Measurements from ENCODE around the gene MAMLD1.

Gene MAMLD1

GRCh38 chrX:150495496-150495895, 132.4 kb downstream of the MAMLD1 start:
- H3K4me1 ChIP-seq (ENCODE audit: control insufficient read depth, insufficient read depth, low read length, unreplicated experiment) = no peaks in the 10 kb centered on the region
- H3K79me2 ChIP-seq (ENCODE audit: control insufficient read depth, insufficient read depth, low read length, unreplicated experiment) = no peaks in the 10 kb centered on the region
- no peak overlapping the region for H3K4me3 ChIP-seq (ENCODE audit: low read depth, low read length)
- no peak overlapping the region for H3K27ac ChIP-seq (ENCODE audit: low read depth, low read length)
- no peaks in the 10 kb centered on the region for H3K36me3 ChIP-seq (ENCODE audit: insufficient read depth, low read length)
- H3K27me3 ChIP-seq (ENCODE audit: insufficient read depth, low read length) = no peaks in the 10 kb centered on the region
- H2AFZ ChIP-seq (ENCODE audit: low read length, unreplicated experiment) = no peak overlapping the region

DNA sequence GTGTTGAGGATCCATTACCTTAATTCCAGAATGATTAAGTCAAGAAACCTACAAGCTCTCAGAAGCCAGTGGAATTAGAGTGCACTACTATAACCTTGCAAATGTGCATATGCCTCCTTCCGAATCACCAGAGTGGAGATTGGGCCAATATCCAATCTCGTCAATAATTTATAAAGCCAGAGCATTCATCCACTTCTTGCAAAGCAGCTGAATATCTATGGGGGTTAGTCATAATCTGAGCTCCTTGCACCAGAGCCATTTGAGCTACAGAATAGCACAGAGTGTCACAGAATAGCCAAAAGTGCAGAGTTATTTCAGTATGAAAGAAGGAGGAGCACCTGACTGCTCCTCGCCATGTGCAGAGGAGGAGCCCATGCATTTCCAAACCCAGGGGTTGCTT, 136.1 kb downstream of the MAMLD1 start:
- no peaks in the 10 kb centered on the region for H3K79me2 ChIP-seq (ENCODE audit: control insufficient read depth, insufficient read depth, low read length, unreplicated experiment)
- no peak overlapping the region for H3K4me3 ChIP-seq (ENCODE audit: low read depth, low read length)
- no peak overlapping the region for H2AFZ ChIP-seq (ENCODE audit: low read length, unreplicated experiment)
- no peaks in the 10 kb centered on the region for H3K36me3 ChIP-seq (ENCODE audit: insufficient read depth, low read length)
- H3K27ac ChIP-seq (ENCODE audit: low read depth, low read length) = no peak overlapping the region
- H3K4me1 ChIP-seq (ENCODE audit: control insufficient read depth, insufficient read depth, low read length, unreplicated experiment) = no peaks in the 10 kb centered on the region
- no peaks in the 10 kb centered on the region for H3K27me3 ChIP-seq (ENCODE audit: insufficient read depth, low read length)

- Histone ChIP-seq H3K27me3 (ENCODE audit: insufficient read depth, low read length) (no peaks in the 10 kb centered on the region), H3K4me1 (ENCODE audit: control insufficient read depth, insufficient read depth, low read length, unreplicated experiment) (peaks cover 8% of the 10 kb centered on the region), H3K36me3 (ENCODE audit: insufficient read depth, low read length) (no peaks in the 10 kb centered on the region), H2AFZ (ENCODE audit: low read length, unreplicated experiment) (no peak overlapping the region), H3K4me3 (ENCODE audit: low read depth, low read length) (no peak overlapping the region), H3K27ac (ENCODE audit: low read depth, low read length) (no peak overlapping the region), H3K79me2 (ENCODE audit: control insufficient read depth, insufficient read depth, low read length, unreplicated experiment) (no peaks in the 10 kb centered on the region)
These were observed 139.0 kb downstream of the MAMLD1 start for GRCh38 chrX:150502091-150502490.

DNA sequence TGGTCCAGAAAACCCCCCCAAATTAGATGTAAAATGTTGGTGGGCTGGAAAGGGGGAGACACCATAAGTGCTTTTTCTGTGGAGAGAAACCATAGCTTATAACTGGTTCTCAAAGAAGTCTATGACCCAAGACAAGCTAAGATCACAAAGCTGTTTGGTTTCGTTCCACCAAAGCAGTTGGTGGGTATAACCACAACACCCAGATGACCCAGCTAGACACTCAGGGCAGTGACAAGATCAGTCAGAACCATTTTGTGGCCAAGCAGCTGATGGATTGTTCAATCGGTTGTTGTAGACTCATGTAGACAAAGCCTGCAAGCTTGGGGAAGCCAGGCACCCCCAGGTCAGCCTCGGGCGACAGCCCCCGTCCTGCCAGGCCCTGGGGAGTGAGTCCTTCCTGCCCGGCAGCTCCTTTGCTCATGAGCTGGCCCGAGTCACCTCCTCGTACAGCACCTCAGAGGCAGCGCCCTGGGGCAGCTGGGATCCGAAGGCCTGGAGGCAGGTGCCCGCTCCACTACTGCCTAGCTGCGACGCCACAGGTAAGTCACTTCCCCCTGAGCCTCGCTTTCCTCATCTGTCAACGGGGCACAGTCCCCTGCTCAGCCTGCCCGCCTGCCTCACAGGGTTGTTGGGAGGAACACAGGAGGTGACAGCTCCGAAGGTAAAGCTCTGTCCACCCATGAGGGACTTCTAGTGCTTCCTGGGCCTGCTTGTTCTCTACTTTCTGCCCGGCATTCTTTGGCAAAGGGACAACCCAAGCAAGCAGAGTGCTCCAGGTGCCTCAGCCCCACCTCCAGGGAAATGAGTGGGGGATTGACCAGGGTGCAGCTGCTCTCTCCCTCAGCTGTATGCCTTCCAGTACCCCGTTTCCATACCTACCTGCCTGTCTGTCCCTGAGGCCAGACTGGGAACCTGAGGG, 140.1 kb downstream of the MAMLD1 start:
- H3K36me3 ChIP-seq (ENCODE audit: insufficient read depth, low read length) = no peaks in the 10 kb centered on the region
- no peak overlapping the region for H3K4me3 ChIP-seq (ENCODE audit: low read depth, low read length)
- H3K27me3 ChIP-seq (ENCODE audit: insufficient read depth, low read length) = no peaks in the 10 kb centered on the region
- no peaks in the 10 kb centered on the region for H3K79me2 ChIP-seq (ENCODE audit: control insufficient read depth, insufficient read depth, low read length, unreplicated experiment)
- peaks cover 8% of the 10 kb centered on the region for H3K4me1 ChIP-seq (ENCODE audit: control insufficient read depth, insufficient read depth, low read length, unreplicated experiment)
- no peak overlapping the region for H3K27ac ChIP-seq (ENCODE audit: low read depth, low read length)
- H2AFZ ChIP-seq (ENCODE audit: low read length, unreplicated experiment) = no peak overlapping the region

- Histone ChIP-seq H3K4me1 (ENCODE audit: control insufficient read depth, insufficient read depth, low read length, unreplicated experiment) (peaks cover 8% of the 10 kb centered on the region), H3K27ac (ENCODE audit: low read depth, low read length) (no peak overlapping the region)
These were observed 140.7 kb downstream of the MAMLD1 start for GRCh38 chrX:150503898-150504219.

GRCh38 chrX:150504397-150505182, 141.5 kb downstream of the MAMLD1 start:
- no peak overlapping the region for H2AFZ ChIP-seq (ENCODE audit: low read length, unreplicated experiment)

More at GRCh38 chrX:150503898-150504219, 140.7 kb downstream of the MAMLD1 start:
- Histone ChIP-seq H3K4me3 (ENCODE audit: low read depth, low read length) (no peak overlapping the region), H2AFZ (ENCODE audit: low read length, unreplicated experiment) (no peak overlapping the region), H3K27me3 (ENCODE audit: insufficient read depth, low read length) (no peaks in the 10 kb centered on the region), H3K36me3 (ENCODE audit: insufficient read depth, low read length) (no peaks in the 10 kb centered on the region), H3K79me2 (ENCODE audit: control insufficient read depth, insufficient read depth, low read length, unreplicated experiment) (no peaks in the 10 kb centered on the region)

DNA sequence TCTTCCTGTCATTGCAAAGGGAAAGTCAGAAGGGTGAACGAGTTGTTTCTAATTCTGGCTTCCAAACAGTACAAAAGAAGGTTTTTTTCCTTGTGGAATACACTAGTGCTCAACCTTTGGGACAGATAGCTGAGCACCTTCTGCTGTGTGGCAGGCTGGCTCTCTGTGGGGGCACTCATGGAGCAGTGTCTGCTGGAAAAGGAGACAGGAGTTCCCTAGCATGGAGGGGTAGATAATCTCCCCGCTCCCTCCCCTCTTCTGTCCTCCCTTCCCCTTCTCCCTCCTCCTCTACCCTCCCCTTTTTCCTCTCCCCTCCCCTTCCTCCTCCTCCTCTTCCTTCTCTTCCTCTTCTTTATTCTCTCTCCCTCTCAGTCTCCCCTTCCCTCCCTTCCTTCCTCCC, 142.9 kb downstream of the MAMLD1 start:
- Histone ChIP-seq H3K79me2 (ENCODE audit: control insufficient read depth, insufficient read depth, low read length, unreplicated experiment) (no peaks in the 10 kb centered on the region), H3K4me3 (ENCODE audit: low read depth, low read length) (no peak overlapping the region), H3K36me3 (ENCODE audit: insufficient read depth, low read length) (no peaks in the 10 kb centered on the region), H3K27ac (ENCODE audit: low read depth, low read length) (no peak overlapping the region), H3K4me1 (ENCODE audit: control insufficient read depth, insufficient read depth, low read length, unreplicated experiment) (peaks cover 8% of the 10 kb centered on the region), H3K27me3 (ENCODE audit: insufficient read depth, low read length) (no peaks in the 10 kb centered on the region), H2AFZ (ENCODE audit: low read length, unreplicated experiment) (no peak overlapping the region)

More at GRCh38 chrX:150504397-150505182, 141.5 kb downstream of the MAMLD1 start:
- peaks cover 8% of the 10 kb centered on the region for H3K4me1 ChIP-seq (ENCODE audit: control insufficient read depth, insufficient read depth, low read length, unreplicated experiment)
- no peak overlapping the region for H3K4me3 ChIP-seq (ENCODE audit: low read depth, low read length)
- no peaks in the 10 kb centered on the region for H3K79me2 ChIP-seq (ENCODE audit: control insufficient read depth, insufficient read depth, low read length, unreplicated experiment)
- no peaks in the 10 kb centered on the region for H3K27me3 ChIP-seq (ENCODE audit: insufficient read depth, low read length)
- H3K27ac ChIP-seq (ENCODE audit: low read depth, low read length) = no peak overlapping the region
- H3K36me3 ChIP-seq (ENCODE audit: insufficient read depth, low read length) = no peaks in the 10 kb centered on the region

DNA sequence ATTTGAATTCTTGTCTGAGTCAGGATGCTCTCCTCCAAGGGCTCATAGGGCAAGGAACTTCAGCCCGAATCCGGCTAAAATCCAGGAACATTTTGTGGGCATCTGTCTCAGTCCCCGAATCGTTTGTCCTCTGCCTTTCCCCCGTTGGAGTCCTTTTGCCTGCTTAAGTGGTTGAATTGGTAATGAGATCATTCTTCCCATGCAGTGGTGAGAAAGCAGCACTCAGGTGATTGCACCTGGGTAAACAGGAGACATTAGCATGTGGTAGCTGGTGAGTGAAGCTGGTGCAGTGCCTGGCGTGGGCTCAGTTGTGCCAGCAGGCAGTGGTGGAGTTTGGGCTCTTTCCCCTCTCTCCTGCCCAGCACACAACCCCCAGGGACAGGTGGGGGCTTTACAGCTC, 143.4 kb downstream of the MAMLD1 start:
- Histone ChIP-seq H2AFZ (ENCODE audit: low read length, unreplicated experiment) (no peak overlapping the region), H3K4me3 (ENCODE audit: low read depth, low read length) (no peak overlapping the region), H3K27ac (ENCODE audit: low read depth, low read length) (no peak overlapping the region), H3K27me3 (ENCODE audit: insufficient read depth, low read length) (no peaks in the 10 kb centered on the region), H3K36me3 (ENCODE audit: insufficient read depth, low read length) (no peaks in the 10 kb centered on the region), H3K4me1 (ENCODE audit: control insufficient read depth, insufficient read depth, low read length, unreplicated experiment) (peaks cover 8% of the 10 kb centered on the region), H3K79me2 (ENCODE audit: control insufficient read depth, insufficient read depth, low read length, unreplicated experiment) (no peaks in the 10 kb centered on the region)

- H3K27me3 ChIP-seq (ENCODE audit: insufficient read depth, low read length) = no peaks in the 10 kb centered on the region
- no peaks in the 10 kb centered on the region for H3K36me3 ChIP-seq (ENCODE audit: insufficient read depth, low read length)
- H3K79me2 ChIP-seq (ENCODE audit: control insufficient read depth, insufficient read depth, low read length, unreplicated experiment) = no peaks in the 10 kb centered on the region
- H2AFZ ChIP-seq (ENCODE audit: low read length, unreplicated experiment) = no peak overlapping the region
- H3K4me1 ChIP-seq (ENCODE audit: control insufficient read depth, insufficient read depth, low read length, unreplicated experiment) = peaks cover 8% of the 10 kb centered on the region
- H3K4me3 ChIP-seq (ENCODE audit: low read depth, low read length) = no peak overlapping the region
- H3K27ac ChIP-seq (ENCODE audit: low read depth, low read length) = no peak overlapping the region
These were observed 144.2 kb downstream of the MAMLD1 start for GRCh38 chrX:150507251-150507856.

- no peaks in the 10 kb centered on the region for H3K36me3 ChIP-seq (ENCODE audit: insufficient read depth, low read length)
- H3K79me2 ChIP-seq (ENCODE audit: control insufficient read depth, insufficient read depth, low read length, unreplicated experiment) = no peaks in the 10 kb centered on the region
- H3K27ac ChIP-seq (ENCODE audit: low read depth, low read length) = no peak overlapping the region
- no peaks in the 10 kb centered on the region for H3K27me3 ChIP-seq (ENCODE audit: insufficient read depth, low read length)
- H2AFZ ChIP-seq (ENCODE audit: low read length, unreplicated experiment) = no peak overlapping the region
- H3K4me1 ChIP-seq (ENCODE audit: control insufficient read depth, insufficient read depth, low read length, unreplicated experiment) = peaks cover 8% of the 10 kb centered on the region
- H3K4me3 ChIP-seq (ENCODE audit: low read depth, low read length) = no peak overlapping the region
These were observed 144.9 kb downstream of the MAMLD1 start for GRCh38 chrX:150508018-150508417.

All from ACC112 (cell line).